DMS114 treated with DMSO at 0.1 percent for 48 hours (cell line): ENCODE measurements around the gene ZBTB24.

Experiments
- DNase-seq: peaks from one replicate; lab custom pipeline; 2025; ENCODE audit not compliant: unreplicated experiment; lab: John Stamatoyannopoulos, UW

The ZBTB24 gene

DNA sequence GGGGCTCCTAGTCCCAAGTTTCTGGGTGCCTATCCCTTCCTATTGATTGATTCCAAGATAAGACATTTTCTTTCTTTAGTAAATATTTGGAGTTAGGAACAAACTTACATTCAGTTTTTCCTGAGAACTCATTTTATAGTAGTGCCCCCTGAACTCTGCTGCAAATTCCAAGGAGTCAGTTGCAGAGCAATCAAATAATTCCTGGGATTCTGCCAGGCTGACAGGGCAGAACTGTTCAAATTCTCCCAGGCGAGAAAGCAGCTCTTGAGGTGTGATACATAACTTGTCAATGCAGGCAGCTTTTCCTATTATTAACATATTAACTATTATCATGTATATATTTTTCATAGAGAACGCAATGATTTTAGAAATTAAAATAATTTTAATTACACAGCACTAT is 15.9 kb upstream of the ZBTB24 start:
- no peak for DNase-seq

GRCh38 chr6:109498052-109498451 is 15.0 kb upstream of the ZBTB24 start:
- DNase-seq: no peak

DNA sequence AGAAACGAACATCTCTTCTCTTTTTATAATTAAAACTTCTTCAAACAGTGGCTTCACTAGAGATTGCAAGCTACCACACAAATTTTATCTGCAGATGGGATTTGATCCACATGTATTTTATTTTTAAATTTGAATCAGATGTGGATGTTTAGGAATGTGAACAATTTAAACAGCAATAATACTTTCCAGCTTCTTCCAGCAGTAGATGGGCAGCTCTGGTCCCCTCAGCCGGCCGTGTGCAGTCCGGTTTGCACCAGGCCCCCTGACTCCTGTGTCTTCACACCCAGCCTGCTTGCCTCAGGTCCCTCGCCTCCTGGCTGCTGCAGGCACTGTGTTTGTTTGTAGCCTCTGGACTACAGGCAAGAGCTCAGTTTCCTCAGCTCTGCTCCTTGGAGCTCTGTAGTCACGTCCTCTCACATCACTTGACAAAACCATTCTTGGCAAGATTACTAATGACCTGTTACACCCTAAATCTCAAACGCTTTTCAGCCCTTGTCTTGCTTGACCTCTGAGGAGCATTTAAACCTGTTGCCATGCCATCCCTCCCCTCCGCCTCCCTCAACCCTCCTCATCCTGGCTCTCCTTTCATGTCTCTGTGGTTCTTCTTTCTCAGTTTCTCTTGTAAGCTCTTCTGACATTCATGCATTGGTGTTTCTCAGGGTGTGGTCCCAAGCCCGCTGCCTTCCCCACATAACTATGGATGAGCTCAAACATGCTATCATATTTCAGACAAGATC is 13.2 kb upstream of the ZBTB24 start:
- DNase-seq: no peak

DNA sequence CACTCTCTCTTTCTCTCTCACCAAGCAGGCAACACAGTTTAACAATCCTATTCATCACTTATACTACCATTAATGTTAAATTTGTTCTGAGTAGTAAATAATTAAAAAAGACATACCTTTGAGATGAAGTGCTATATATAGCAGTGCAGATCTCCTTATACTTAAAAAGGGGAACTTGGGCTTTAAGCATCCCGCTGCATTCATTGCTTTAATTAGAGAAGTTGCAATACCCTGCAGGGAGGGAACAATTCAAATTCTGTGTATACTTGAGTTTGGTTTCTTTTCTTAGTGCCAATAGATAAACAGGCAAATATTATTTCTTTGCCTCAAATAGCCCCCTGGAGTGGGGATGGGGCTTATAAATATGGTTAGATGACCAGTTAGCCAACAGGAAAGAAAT is 10.8 kb upstream of the ZBTB24 start:
- no peak for DNase-seq

GRCh38 chr6:109491207-109491938 is 8.4 kb upstream of the ZBTB24 start:
- no peak for DNase-seq

DNA sequence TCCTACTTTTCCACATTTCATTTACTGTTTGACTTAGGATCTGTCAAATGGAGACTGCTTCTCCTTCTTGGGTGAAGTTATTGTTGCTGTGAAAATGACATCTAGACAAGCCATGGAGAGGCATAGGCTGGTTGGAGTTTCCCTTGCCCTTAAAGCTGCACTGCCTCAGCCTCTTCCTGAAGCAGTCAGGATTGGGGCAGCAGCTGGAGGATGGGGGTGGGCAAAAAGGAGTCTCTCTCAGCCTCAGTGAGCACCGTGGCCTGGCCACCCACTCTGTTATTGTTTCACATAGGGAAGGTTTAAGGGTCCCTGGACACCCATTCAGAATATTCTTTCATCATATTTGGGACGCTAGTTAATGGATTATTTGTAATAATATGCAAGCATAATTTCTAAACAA is 7.7 kb upstream of the ZBTB24 start:
- DNase-seq: no peak

DNA sequence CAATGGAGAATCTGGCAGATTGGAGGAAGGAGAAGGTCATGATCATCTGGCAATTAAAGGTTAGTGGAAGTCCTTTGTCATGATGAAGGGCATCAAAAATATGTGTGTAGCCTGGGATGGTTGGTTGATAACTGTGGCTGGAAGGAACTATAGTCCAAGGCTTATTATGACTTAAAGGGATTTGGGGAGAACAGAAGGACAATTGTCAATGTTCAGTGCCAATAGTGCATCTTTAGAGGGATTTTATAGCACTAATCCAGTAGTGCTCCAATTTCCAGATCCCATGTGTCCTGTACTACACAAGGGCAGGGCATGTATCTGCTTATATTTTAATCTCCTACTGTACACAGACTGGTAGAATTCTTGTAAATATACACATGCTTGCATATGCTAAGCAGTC is 5.0 kb upstream of the ZBTB24 start:
- no peak for DNase-seq

GRCh38 chr6:109486068-109486467 is 3.0 kb upstream of the ZBTB24 start:
- DNase-seq: no peak

DNA sequence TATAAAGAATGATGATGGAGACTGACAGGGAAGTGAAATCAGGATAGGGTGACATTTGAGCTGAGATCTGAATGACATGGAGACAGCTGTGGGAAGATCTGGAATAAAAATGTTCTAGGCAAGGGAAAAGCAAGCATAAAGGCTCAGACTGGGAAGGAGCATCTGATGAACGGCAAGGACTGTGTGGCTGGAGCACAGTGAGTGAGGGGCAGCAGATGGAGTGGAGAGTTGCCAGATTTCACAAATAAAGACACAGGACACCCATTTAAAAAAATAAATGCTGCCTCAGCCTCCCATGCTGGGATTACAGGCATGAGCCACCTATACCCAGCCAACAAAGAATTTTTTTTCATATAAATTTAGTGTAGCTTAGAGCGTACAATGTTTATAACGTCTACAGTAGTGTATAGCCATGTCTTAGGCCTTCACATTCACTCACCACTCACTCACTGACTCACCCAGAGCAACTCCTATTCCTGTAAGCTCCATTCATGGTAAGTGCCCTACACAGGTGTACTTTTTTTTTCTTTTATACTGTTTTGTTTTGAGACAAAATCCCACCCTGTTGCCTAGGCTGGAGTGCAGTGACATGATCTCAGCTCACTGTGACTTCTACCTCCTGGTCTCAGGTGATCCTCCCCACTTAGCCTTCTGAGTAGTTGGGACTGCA is 2.4 kb upstream of the ZBTB24 start:
- no peak for DNase-seq

DNA sequence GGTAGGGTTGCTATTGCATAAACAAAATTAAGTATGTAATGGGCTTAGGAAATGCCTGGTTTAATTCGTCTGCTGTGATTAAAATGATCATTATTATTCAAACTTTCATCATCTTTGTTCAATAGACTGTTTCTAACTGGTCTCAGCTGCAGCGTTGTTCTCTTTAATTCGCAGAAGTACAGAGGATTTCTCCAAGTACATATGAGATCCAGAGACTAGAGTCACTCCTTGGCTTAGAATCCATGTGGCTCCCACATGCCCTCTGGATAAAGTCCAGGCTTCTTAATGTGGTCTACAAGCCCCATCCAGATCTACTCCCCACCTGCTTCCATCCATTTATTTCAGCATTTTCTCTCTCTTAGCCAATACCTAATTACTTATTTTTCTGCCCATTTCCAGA is 1.1 kb upstream of the ZBTB24 start:
- DNase-seq: no peak

DNA sequence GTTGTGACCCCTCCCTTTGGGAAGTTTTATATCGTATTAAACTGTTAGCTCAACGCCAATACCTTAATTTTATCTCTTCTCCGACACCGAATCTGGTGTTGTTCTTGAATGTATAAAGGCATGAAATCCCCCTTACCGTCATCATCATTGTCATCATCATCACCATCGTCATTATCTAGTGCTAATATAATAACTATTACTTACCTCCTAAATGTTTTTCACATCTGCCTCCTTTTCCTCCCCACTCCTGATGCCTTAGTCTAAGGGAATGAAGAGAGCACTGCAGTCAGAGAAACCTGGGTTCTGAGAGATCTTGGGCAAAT is 677 bp upstream of the ZBTB24 start:
- DNase-seq: no peak

DNA sequence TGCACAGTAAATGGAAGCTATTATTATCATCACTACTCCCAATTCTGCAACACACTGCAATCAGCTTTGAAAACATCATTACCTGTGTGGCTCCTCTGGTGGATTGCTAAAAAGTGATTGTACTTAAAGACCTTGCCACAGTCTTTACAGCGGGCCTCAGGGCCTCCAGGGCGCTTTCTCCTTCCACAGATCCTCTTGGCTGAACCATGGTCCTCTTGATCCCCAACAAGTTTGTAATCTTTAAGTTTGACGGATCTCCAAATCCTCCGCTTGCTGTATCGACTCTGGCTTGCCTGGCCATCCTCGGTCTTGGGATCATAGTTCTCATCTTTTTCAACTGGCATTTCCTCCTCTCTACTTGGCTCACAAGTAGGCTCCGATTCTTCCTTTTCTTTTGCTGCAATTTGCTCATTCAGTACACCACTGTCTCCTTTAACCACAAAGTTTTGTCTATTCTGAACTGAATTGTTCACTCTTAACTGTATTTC is 2.0 kb downstream of the ZBTB24 start:
- no peak for DNase-seq

GRCh38 chr6:109478841-109479624 is 4.0 kb downstream of the ZBTB24 start:
- DNase-seq: no peak

DNA sequence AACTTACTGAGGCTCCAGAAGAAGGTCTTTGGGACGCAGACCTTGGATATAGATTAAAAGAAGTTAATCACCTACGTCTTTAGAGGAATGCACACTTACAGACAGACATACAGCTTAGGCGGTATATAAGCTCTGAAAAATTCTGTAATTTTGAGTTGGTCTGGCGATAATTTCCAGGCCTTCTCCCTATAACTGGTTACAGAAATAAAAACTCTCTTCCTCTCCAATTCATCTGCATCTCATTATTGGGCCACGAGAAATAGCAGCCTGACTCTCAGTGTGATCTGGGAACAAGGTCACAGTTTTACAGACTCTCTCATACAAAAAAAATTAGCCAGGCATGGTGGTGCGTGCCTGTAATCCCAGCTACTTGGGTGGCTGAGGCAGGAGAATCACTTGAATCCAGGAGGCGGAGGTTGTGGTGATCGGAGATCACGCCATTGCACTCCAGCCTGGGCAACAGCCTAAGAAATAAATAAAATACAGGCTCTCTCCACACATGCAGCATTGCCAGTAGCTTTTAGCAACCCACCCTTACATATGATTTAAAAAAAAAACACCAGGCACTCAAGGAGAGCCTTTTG is 4.7 kb downstream of the ZBTB24 start:
- no peak for DNase-seq

DNA sequence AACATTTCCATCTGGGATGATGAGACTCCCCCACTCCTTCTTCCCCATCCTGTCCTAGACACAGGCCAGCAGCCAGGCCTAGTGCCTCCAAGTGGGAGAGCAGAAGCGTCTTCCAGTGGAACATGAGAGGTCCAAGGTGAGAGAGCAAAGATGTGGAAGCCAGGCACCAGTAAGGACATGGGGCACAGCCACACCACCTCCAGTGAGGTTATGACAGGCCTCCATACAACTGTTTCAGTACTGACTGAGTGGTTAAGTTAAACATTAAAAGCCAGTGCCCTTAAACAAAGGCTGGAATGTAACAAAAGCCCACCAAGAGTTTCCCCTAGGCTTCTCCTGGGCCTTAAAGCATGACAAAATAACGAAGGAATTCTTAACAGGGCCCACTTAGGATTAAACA is 5.3 kb downstream of the ZBTB24 start:
- DNase-seq: no peak

DNA sequence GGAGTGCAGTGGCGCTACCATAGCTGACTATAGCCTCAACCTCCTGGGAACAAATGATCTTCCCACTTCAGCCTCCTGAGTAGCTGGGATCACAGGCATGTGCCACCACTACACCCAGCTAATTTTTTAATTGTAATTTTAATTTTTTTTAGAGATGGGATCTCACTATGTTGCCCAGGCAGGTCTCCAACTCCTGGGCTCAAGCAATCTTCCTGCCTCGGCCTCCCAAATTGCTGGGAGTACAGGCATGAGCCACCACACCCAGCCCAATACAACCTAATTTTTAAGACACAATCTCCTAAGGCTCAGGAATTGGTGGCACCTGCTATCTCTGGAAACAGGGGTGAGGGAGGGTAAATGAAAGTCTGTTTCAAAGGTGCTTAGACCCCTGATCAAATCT is 5.8 kb downstream of the ZBTB24 start:
- no peak for DNase-seq

DNA sequence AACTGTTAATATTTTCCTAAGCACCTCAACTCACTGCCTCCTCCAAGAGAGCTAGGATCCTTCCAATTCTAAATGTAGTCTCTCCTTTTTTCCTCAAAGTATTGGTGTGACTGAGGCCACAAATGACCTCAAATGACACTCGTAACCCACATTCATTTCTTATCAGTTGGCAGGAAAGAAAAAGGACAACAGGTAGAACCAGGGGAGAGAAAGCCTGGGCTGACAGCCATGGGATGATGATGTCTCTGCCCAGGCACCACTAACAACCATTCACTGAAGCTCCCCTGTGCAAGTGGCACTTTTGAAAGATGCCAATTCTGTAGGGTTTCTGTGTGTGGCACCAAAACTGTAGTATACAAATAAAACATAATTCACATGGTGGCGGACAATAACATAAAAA is 7.4 kb downstream of the ZBTB24 start:
- DNase-seq: no peak

GRCh38 chr6:109474995-109475394 is 8.0 kb downstream of the ZBTB24 start:
- DNase-seq: no peak

DNA sequence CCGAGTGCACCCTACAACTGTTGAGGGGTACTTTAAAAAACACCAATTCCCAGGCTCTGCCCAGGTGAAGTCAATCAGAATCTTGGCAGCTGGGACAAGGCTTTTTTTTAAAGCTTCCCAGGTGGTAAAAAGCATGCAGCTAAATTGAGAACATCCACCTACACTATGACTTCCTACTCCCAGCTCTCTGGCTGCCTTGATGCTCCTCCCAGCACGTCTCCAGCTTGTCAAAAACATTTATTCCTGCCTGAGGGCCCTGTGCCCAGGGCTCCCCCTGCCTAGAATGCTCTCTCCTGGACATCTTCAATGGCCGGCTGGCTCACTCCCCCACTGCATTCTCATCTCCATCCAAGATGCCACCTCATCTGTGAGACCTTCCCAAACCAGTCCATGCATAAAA is 9.9 kb downstream of the ZBTB24 start:
- DNase-seq: no peak

DNA sequence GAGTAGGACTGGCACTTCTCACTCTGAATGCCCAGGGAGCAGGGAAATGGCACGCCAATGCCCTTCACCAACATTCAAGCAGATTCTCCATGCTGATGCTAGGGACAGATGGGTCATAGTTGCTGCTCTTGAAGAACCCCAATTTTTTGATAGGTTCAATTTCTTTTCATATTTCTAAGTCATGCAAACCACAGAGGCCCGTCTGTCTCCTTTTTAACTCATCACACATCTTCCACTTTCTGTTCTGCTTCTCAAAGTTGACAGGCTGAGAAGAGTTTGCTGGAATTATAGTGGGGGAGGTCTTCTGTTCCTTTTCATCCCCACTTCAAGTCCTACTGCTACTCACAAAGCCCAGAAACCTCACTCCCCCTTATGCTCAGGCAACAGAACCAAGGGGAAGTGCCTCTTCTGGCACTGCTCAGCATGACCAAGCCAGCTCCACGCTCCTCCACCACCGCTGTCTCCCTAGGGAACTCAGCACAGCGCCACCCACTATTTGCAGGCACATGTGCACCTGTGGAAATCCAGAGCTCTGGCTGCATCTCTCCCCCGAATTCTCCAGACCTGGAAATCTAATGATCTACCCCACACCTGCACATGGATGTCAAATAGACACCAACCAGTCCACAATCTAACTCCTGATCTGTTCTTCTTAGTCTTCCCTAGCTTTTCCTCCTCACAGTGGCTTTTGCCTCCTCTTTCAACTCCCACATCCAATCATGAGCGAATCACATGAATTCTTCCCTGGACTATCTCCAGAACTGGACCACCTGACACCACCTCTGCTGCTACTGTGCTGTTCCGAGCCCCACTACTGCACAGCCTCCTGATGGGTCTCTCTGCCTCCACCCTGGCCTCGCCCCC is 10.7 kb downstream of the ZBTB24 start:
- no peak for DNase-seq
